ENCODE measurements around the gene OR6B1.

DNA sequence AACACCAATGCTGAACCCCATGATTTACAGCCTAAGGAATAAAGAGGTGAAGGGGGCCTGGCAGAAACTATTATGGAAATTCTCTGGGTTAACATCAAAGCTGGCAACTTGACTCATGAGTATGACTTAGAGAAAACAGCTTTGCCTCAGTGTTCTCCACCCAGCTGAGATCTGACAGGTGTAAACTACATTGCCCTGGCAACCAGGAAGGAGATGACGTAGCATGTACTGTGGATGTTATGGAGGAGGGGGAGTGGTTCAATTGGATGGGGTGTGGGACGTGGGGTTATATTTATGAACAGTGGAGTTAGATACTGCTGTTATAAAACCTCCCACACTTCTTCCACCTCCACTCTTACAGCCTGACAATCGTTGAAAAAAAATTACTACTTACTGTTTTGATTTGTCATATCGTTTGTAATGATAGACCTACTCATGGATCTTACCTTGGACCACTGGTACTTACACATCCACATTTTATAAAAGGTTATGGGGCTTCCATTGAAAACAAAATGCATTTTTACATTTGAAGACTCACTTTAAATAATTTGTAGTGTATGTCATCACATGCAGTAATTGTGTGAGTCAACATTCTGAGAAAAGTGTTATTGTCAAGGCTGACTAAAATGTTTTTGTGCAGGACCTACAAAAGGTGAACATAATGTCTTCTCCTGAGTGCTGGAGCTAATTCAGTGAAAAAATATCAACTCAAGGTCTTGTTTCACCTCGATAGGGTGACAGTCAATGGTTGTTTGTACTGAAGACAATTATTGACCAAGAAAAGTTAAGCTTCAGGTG is 39.1 kb upstream of the OR6B1 start:
- TF ChIP-seq, protein P1, sequence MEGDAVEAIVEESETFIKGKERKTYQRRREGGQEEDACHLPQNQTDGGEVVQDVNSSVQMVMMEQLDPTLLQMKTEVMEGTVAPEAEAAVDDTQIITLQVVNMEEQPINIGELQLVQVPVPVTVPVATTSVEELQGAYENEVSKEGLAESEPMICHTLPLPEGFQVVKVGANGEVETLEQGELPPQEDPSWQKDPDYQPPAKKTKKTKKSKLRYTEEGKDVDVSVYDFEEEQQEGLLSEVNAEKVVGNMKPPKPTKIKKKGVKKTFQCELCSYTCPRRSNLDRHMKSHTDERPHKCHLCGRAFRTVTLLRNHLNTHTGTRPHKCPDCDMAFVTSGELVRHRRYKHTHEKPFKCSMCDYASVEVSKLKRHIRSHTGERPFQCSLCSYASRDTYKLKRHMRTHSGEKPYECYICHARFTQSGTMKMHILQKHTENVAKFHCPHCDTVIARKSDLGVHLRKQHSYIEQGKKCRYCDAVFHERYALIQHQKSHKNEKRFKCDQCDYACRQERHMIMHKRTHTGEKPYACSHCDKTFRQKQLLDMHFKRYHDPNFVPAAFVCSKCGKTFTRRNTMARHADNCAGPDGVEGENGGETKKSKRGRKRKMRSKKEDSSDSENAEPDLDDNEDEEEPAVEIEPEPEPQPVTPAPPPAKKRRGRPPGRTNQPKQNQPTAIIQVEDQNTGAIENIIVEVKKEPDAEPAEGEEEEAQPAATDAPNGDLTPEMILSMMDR (optimal IDR thresholded peaks at IDR 0.05 in 1 of 3, IDR thresholded peaks at IDR 0.05 in 1 of 3, conservative IDR thresholded peaks at IDR 0.05 in 1 of 3; ENCODE audit: extremely low read depth in 1 of 3, insufficient read depth in 2 of 3, low read length in 3 of 3) = no peak
- no peak for TF ChIP-seq EZH2 (IDR thresholded peaks at IDR 0.05; ENCODE audit: low read length)

All from keratinocyte (primary cell).